DOHH2 (cell line): ENCODE results near the gene PTGR1.

Experiments
- CTCF ChIP-seq: fragments of 200-600 bp; sonication (generic); IDR thresholded peaks from one replicate; pipeline ENCODE4 v1.5.1; 2014; ENCODE audit warnings: antibody characterized with exemption, mild to moderate bottlenecking, low read depth, low read length; ENCODE audit not compliant: poor library complexity, severe bottlenecking
- EZH2phosphoT487 ChIP-seq: fragments of 200-600 bp; sonication (generic); IDR thresholded peaks from 2 replicates; pipeline ENCODE4 v1.6.1; 2017; ENCODE audit warnings: borderline replicate concordance, mild to moderate bottlenecking, antibody characterized with exemption, low read length, moderate library complexity, mixed read lengths

DNA sequence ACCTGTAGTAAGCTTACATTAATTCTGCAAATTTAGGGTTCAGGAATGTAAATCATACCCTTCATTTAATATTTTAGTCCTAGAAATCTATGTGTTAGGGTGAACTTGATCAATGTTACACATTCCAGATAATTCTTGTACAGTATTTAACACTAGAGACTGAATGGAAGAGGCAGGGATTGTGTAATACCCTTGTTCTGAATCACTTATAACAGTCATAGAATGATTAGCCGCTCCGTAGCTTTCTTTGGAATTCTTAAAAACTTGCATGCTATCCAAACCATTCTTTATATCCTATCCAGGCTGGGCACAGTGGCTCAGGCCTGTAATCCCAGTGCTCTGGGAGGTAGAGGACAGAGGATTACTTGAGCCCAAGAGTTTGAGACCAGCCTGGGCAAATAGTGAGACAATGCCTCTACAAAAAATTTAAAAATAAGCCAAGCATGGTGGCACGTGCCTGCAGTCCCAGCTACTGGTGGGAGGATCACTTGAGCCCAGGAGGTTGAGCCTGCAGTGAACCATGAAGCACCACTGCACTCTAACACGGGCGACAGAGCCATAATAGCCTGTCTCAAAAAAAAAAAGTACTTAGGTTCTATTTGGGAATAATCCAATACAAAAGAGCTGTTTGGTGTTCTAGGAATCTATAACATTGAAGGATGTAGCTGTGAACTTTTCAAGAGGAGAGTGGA lies 66.2 kb downstream of the PTGR1 start:
- no peak for TF ChIP-seq CTCF
- TF ChIP-seq EZH2phosphoT487: no peak
